Measurements from ENCODE around the gene SKIC2. TPM values are rescaled to one million over a fixed set of nuclear protein-coding genes. Genes with fewer than 3 reads are reported as not detected.
"Not testable (repeated sequence)": the region's sequence is repeated elsewhere in the genome, so short reads cannot be mapped to it uniquely, and the experiment has no call there.

Gene SKIC2
- 100 to 1,000 TPM in 1 of 2 donors, 10 to 100 TPM in 1; 91.8 to 115 TPM for total RNA-seq

DNA sequence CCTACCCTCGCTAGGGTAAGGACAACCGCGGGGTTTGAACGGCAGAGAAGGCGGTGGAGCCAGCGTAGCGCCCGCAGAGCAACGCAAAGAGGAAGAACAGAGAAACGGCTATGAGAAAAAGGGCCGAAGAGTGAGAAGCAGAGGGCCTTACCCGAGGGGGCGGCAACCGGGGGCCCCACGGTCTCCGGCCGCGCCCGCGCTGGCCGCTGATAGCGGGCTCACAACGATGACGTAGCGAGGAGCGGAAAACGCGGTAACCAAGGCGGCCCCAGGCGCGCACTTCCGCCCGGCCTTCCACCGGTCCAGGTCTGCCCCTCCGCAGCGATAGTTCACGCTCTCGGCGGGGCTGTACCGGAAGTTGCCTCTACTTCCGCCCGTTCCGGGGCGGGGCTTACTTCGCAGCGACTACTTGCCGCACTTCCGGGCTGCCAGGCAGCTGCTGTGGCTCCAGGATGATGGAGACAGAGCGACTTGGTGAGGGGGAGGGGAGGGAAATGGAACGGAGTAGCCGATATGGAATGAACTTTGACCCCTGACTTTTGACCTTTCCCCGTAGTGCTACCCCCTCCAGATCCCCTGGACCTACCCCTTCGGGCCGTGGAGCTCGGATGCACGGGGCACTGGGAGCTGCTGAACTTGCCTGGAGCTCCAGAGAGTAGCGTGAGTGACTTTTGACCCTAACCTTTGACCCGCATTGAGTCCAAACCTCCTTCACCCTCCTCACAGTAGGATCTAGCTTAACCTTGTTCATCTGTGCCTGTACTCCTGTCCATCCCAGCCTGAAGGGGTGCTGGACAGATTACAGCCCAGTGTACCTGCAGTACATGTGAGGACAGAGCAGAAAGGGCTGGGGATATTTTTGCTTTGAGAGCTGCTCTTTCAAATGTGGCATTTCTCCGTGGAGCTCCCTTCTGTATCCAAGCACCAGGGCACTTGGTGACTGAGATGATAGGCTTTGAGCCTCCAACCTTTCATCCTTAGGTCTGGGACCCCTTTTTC, at the start of gene SKIC2, which contains the start of gene NELFE:
SKIC2 (plus strand) TSS at position 435 of the 999 bp plus-strand sequence; CDS start at position 453, 18 bp downstream.
NELFE (minus strand) TSS at position 231 of the 999 bp plus-strand sequence. CDS start 525 bp downstream, outside the sequence.
- Mint-ChIP-seq H3K27ac (peak within 1 kb of the TSS; percentile 95 to 97), H3K9me3 (no peaks in the 10 kb centered on the region), H3K36me3 (peaks cover 21 to 48% of the 10 kb centered on the region in 2 donors)
- ATAC-seq (peak; percentile 100), DNase-seq (ENCODE audit: low spot score in 2 of 2) (peak; percentile 98 to 99)

DNA sequence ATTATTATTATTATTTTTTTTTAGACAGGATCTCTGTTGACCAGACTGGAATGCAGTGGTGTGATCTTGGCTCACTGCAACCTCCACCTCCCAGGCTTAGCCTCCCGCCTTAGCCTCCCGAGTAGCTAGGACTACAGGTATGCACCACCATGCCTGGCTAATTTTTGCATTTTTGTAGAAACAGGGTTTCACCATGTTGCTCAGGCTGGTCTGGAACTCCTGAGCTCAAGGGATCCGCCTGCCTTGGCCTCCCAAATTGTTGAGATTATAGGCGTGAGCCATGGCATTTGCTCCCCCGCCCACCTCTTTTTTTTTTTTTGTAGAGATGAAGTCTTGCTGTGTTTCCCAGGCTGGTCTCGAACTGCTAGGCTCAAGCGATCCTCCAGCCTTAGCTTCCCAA, 49.7 kb upstream of the SKIC2 start:
- not testable (repeated sequence) for H3K36me3 Mint-ChIP-seq; H3K9me3 Mint-ChIP-seq; DNase-seq (ENCODE audit: low spot score in 2 of 2); ATAC-seq
- H3K27ac Mint-ChIP-seq, result peak overlapping the region in 1 of 2 donors; percentile 72

DNA sequence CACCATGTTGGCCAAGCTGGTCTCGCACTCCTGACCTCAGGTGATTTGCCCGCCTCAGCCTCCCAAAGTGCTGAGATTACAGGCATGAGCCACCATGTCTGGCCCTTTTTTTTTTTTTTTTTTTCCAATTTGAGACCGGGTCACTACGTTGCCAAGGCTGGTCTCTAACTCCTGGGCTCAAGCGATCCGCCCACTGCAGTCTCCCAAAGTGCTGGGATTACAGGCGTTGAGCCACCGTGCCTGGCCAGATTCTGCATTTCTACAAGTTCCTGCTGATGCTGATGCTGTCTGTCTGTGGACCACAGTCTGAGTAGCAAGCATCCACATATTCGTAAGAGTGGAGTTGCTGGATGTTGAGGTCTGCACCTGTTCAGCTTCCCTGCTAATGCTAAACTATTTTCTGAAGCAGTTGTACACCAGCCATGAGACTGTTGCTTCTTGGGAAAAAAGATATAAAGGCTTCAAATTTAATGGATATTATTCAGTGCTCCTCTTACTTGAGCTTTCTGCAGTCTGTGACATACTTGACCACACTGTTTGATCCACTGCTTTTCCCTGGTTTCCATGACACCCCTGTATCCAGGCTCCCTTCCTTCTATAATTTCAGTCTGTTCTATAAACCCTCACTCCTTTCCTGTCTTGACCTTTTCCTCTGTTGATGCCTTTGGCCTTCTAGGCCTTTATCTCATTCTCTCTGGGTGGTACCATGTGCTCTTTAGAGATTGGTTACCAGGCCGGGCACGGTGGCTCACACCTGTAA, 47.0 kb upstream of the SKIC2 start:
- H3K36me3 Mint-ChIP-seq, result no peaks in the 10 kb centered on the region
- no peak overlapping the region for H3K27ac Mint-ChIP-seq
- no peaks in the 10 kb centered on the region for H3K9me3 Mint-ChIP-seq
- DNase-seq (ENCODE audit: low spot score in 2 of 2) (no peak), ATAC-seq (no peak)

GRCh38 chr6:31915351-31915750, 43.6 kb upstream of the SKIC2 start:
- no peak overlapping the region for H3K27ac Mint-ChIP-seq
- H3K36me3 Mint-ChIP-seq, result no peaks in the 10 kb centered on the region
- ATAC-seq (no peak), DNase-seq (ENCODE audit: low spot score in 2 of 2) (no peak)
- H3K9me3 Mint-ChIP-seq, result no peaks in the 10 kb centered on the region

GRCh38 chr6:31915756-31916155, 43.2 kb upstream of the SKIC2 start:
- no peak for DNase-seq (ENCODE audit: low spot score in 2 of 2)
- ATAC-seq, result no peak
- Mint-ChIP-seq H3K9me3 (no peaks in the 10 kb centered on the region), H3K36me3 (no peaks in the 10 kb centered on the region), H3K27ac (no peak overlapping the region)

DNA sequence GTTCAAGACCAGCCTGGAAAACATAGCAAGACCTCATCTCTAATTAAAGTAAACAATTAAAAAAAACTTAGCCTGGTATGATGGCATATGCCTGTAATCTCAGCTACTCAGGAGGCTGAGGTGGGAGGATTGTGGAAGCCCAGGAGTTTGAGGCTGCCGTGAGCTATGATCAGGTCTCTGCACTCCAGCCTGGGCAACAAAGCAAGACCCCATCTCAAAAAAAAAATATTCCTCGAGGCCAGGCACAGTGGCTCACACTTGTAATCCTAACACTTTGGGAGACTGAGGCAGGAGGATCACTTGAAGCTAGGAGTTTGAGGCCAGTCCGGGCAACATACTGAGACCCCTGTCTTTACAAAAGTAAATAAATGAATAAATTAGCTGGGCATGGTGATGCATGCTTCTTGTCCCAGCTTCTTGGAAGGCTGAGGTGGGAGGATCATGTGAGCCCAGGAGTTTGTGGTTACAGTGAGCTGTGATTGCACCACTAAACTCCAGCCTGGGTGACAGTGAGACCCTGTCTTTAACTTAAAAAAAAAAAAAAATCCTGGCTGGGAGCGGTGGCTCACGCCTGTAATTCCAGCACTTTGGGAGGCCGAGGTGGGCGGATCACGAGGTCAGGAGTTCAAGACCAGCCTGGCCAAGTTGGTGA, 40.8 kb upstream of the SKIC2 start:
- DNase-seq (ENCODE audit: low spot score in 2 of 2) (no peak), ATAC-seq (no peak)
- Mint-ChIP-seq H3K36me3 (no peaks in the 10 kb centered on the region), H3K27ac (no peak overlapping the region), H3K9me3 (no peaks in the 10 kb centered on the region)

DNA sequence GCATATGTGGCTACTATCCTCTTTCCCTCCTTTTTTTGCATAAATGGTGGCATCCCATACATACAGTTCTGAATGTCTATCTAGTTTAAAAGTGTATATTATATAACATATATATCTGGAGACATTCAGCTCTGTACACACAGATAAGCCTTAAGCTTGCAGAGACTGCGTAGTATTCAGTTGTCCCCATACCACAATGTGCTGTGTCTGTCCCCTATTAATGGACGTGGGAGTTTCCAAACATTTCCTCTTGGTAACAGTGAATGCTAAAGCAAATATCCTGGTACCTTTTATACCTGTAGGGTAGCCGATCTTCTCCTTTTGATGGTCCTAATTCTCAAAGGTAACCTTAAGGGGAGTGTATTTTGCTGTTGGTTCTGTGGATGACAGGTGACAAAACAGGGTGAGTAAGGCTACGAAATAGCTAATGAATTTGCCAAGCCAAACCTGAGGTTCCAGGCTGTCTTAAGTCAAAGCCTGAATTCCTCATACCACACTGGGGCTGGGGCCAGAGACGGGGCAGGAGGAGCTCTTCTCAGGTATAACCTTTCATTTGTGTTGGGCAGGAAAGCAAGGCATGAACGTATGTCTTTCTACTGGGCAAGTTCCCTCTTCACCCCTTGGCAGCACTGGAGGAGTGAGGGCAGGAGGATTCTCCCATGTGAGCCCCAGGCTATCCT, 39.2 kb upstream of the SKIC2 start:
- no peaks in the 10 kb centered on the region for H3K9me3 Mint-ChIP-seq
- no peak overlapping the region for H3K27ac Mint-ChIP-seq
- DNase-seq (ENCODE audit: low spot score in 2 of 2) (no peak), ATAC-seq (no peak)
- H3K36me3 Mint-ChIP-seq, result no peaks in the 10 kb centered on the region

DNA sequence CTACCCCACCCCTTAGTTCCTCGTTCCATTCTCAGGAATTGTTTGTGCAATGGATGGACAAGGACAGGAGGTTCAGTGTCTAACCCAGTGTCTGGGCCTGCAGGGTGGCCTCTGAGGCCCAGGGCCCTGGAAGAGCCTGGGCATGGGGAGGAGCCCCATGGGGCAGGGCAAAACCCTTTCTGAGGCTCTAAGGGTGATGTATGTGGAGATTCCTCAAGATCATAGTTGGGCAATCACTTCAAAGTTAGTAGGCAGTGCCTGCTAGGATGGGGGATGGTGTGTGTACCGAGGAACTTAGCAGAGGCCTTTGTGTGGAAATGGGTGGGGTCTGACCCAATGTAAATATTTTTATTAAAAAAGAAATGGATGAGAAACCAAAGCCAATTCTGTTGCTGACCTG, 38.2 kb upstream of the SKIC2 start:
- no peaks in the 10 kb centered on the region for H3K9me3 Mint-ChIP-seq
- ATAC-seq (no peak), DNase-seq (ENCODE audit: low spot score in 2 of 2) (no peak)
- no peaks in the 10 kb centered on the region for H3K36me3 Mint-ChIP-seq
- no peak overlapping the region for H3K27ac Mint-ChIP-seq

GRCh38 chr6:31922942-31923341, 36.0 kb upstream of the SKIC2 start:
- no peak overlapping the region for H3K27ac Mint-ChIP-seq
- H3K36me3 Mint-ChIP-seq, result no peaks in the 10 kb centered on the region
- peak in 1 of 2 donors; percentile 32 for DNase-seq (ENCODE audit: low spot score in 2 of 2)
- H3K9me3 Mint-ChIP-seq, result no peaks in the 10 kb centered on the region
- peak in 1 of 2 donors; percentile 60 for ATAC-seq

DNA sequence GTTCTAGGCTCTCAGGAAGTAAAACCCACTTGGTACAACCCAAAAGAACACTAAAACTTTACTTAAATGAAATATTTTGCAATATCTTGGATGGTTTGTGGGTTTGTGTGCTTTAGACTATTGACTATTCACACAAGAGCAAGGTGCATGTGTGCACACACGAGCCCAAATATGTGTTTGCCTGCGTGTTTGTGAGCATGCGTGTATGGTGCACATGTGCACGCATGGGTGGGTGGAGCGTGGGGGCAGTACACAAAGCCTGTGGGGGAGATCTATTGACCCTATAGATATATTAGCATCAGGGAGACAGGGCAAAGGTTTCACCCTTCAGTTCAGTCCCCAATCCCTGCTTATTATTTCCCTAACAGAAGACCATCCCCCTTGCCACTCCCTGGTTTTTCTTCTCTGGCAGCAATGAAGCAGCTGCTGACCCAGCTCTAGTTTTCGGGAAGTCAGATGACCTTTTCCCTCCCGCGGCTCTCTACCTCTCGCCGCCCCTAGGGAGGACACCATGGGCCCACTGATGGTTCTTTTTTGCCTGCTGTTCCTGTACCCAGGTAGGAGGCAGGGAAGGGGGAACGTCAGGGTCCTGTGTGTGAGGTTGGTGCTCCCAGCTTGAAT, 31.6 kb upstream of the SKIC2 start, which contains the start of gene C2:
C2 (plus strand) TSS at position 476 of the 621 bp plus-strand sequence; CDS start at position 512, 36 bp downstream.
- Mint-ChIP-seq H3K27ac (no peak within 1 kb of the TSS), H3K9me3 (no peaks in the 10 kb centered on the region), H3K36me3 (no peaks in the 10 kb centered on the region)
- no peak for DNase-seq (ENCODE audit: low spot score in 2 of 2)
- ATAC-seq, result no peak

DNA sequence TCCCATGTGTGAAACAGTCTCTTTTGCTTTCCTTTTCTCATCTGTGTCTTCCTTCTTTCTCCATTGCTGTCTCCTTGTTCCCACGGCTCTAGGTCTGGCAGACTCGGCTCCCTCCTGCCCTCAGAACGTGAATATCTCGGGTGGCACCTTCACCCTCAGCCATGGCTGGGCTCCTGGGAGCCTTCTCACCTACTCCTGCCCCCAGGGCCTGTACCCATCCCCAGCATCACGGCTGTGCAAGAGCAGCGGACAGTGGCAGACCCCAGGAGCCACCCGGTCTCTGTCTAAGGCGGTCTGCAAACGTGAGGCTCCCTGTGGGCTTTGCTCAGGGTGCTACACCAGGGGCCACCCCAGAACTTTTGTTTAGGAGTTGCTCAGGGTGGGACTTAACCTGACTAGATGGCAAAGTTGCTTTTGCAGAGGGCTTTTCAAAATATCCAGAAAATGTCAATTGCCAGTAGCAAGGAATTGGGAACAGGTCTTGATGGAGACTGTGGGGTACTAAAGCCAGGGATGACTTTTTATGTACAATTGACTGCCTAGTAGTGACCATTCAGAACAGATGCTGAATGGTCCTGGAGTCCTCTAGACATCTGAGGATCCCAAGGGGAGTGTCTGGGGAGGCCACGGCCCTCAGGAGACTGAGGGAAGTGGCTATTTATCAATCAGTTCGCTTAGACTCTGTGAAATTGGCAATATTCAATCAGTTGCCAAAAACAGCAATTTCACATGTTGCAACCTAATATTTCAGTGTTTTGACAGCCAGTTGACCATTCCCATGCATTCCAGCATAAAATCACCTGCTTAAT, 30.9 kb upstream of the SKIC2 start:
- no peaks in the 10 kb centered on the region for H3K36me3 Mint-ChIP-seq
- no peaks in the 10 kb centered on the region for H3K9me3 Mint-ChIP-seq
- DNase-seq (ENCODE audit: low spot score in 2 of 2) (no peak), ATAC-seq (no peak)
- H3K27ac Mint-ChIP-seq, result no peak overlapping the region

GRCh38 chr6:31928672-31928939, 30.4 kb upstream of the SKIC2 start:
- Mint-ChIP-seq H3K9me3 (no peaks in the 10 kb centered on the region), H3K27ac (no peak overlapping the region), H3K36me3 (no peaks in the 10 kb centered on the region)
- DNase-seq (ENCODE audit: low spot score in 2 of 2) (no peak), ATAC-seq (no peak)

GRCh38 chr6:31930962-31931361, 28.0 kb upstream of the SKIC2 start:
- DNase-seq (ENCODE audit: low spot score in 2 of 2) (no peak), ATAC-seq (no peak)
- Mint-ChIP-seq H3K9me3 (no peaks in the 10 kb centered on the region), H3K36me3 (no peaks in the 10 kb centered on the region), H3K27ac (no peak overlapping the region)

GRCh38 chr6:31932137-31932536, 26.8 kb upstream of the SKIC2 start:
- DNase-seq (ENCODE audit: low spot score in 2 of 2); H3K27ac Mint-ChIP-seq; H3K9me3 Mint-ChIP-seq; ATAC-seq; H3K36me3 Mint-ChIP-seq: not testable (repeated sequence)

DNA sequence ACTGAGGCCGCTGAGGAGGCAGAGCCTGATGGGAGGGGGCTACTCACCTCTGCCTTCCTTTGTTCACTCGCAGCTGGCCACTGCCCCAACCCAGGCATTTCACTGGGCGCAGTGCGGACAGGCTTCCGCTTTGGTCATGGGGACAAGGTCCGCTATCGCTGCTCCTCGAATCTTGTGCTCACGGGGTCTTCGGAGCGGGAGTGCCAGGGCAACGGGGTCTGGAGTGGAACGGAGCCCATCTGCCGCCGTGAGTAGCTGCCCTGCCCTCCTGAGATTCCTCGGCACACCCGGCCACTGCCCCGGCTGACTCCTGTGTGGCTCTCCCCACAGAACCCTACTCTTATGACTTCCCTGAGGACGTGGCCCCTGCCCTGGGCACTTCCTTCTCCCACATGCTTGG, 25.4 kb upstream of the SKIC2 start:
- Mint-ChIP-seq H3K9me3 (no peaks in the 10 kb centered on the region), H3K36me3 (no peaks in the 10 kb centered on the region), H3K27ac (no peak overlapping the region)
- DNase-seq (ENCODE audit: low spot score in 2 of 2), result no peak
- ATAC-seq, result no peak

All from activated naive CD4-positive, alpha-beta T cell treated with anti-CD3 and anti-CD28 coated beads, Interleukin-2, amount 50 U/mL, for 72 hours (primary cell).